NCI-H510A treated with DMSO at 0.1 percent for 48 hours (cell line): ENCODE measurements around the gene KCNG2.

Source experiments
- DNase-seq: peaks from one replicate; lab custom pipeline; 2025; lab: John Stamatoyannopoulos, UW

The KCNG2 gene

GRCh38 chr18:79768745-79769144 is 29.0 kb upstream of the KCNG2 start:
- no peak for DNase-seq

GRCh38 chr18:79769698-79770500 is 27.8 kb upstream of the KCNG2 start:
- DNase-seq: no peak

DNA sequence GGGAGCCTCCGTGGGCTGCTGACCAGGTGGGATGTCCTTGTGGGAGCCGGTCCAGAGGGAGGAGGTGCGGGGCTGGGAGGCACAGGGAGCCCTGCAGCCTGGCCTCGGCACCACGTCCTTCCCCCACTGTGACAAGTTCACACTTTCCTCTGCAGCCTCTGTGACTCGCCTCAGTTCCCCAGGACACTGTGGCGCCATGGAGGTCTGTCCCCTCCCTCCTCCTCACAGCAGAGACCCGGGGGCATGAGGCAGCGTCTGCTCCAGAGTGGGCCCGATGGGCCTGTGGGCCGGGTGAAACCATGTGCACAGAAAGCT is 27.3 kb upstream of the KCNG2 start:
- no peak for DNase-seq

GRCh38 chr18:79770826-79771225 is 26.9 kb upstream of the KCNG2 start:
- no peak for DNase-seq

DNA sequence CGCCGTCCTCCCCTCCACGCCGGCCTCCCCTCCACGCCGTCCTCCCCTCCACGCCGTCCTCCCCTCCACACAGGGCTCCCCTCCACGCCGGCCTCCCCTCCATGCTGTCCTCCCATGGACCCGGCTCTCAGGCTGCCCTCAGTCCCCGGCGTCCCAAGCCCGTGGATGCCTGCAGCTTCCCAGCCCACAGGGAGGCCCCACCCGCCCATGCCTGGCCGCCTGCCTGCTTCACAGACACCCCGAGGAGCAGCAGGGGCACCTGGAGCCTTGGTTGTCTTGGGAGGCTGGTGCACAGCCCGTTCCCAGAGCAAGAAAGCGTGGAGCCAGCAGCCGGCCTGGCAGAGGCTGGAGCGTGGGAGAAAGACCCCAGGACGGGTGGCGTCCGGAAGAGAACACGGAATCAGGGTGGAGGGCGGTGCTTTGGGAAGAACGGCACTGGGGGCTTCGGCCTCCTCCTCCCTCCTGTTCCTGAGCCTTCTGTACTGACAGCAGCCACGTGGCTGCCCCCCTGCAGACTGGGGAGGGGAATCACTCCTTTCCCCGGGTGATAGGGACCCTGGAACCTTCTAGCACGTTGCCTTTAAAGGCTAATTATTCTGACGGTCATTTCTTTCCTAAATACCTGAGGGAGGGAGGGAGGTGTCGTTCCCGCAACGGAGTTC is 26.2 kb upstream of the KCNG2 start:
- no peak for DNase-seq

GRCh38 chr18:79772108-79772864 is 25.5 kb upstream of the KCNG2 start:
- DNase-seq: no peak

DNA sequence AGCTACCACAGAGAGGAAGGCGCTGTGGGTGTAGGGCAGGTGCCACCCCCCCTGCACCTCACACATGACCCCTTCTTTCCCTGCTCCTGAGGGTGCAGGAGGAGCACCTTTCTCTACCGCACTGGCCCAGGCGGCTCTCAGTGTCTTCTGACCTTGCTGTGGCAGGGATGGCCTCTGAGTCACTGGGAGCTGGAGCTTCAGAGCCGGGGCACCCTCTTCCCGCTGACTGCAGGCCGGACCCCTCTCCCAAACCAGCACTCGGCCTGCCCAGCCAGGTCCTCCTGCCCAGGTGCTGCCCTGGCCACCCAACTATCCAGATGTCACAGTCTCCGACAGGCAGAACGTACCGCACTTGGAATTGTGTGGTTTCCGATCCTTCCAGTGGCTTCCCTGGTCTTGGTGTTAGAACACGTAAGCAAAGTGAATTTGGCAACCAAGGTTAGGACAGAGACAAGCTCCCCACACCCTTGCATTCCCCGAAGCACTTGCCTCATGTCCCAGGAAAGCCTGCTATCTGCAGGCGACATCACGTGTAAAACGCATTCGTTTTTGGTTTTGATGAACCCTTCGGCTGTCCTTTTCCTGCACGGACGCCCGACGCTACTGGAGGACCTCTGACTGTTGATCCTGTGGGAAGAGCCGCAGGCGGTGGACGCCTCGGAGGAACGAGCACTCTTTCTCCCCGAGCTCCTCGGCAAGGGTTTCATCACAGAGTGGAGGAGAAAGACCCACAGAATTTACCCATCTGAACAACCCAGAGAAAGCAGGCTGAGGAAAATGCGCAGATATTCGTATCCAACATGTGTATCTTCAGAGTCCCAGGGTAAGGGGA is 24.7 kb upstream of the KCNG2 start:
- DNase-seq: no peak

- DNase-seq: no peak
Measured at GRCh38 chr18:79774111-79774510, 23.6 kb upstream of the KCNG2 start.

- no peak for DNase-seq
Measured at GRCh38 chr18:79775441-79776221, 22.1 kb upstream of the KCNG2 start.

DNA sequence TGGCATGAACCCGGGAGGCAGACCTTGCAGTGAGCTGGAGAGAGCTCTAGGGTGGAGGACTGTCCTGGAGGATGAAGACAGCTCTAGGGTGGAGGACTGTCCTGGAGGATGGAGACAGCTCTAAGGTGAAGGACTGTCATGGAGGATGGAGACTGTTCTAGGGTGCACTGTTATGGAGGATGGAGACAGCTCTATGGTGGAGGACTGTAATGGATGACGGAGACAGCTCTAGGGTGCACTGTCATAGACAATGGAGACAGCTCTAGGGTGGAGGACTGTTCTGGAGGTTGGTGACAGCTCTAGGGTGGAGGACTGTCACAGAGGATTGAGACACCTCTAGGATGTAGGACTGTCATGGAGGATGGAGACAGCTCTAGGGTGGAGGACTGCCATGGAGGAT is 21.1 kb upstream of the KCNG2 start:
- DNase-seq: no peak

GRCh38 chr18:79778291-79778791 is 19.4 kb upstream of the KCNG2 start:
- no peak for DNase-seq

GRCh38 chr18:79779021-79779699 is 18.6 kb upstream of the KCNG2 start:
- no peak for DNase-seq

DNA sequence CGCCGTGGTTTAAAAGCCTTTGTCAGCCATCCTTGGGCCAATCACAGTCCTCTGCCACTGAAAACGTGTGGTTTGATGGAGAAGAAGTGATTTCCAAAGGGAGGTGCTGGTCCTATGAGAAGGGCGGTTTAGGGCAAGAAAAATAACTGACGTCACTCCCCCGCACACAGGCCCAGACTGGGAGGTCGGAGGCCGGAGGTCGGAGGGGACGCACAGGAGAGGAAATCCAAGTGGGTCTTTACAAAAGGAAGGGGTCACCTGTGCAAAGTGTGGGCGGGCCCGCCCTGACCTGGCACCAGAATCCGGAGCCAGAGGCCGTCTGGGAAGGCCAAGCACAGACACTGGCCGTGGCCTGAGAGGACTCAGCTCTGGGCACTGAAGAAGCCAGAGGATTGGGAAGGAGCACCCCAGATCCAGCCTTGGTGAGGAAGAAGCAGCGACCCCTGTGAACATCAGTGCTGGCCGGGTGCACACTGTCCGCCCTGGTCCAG is 18.0 kb upstream of the KCNG2 start:
- no peak for DNase-seq

DNA sequence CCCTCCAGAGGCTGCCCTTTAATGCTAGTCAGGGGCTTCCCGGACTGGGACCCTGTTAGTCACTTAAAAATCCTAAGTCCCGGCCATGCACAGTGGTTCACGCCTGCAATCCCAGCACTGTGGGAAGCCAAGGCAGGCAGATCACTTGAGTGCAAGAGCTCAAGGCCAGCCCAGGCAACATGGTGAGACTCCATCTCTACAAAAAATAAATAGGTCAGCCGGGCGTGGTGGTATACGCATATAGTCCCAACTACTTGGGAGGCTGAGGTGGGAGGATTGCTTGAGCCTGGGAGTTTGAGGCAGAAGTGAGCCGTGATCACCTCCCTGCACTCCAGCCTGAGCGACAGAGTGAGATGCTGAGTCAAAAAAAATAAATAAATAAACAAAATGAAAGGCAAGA is 17.2 kb upstream of the KCNG2 start:
- DNase-seq: no peak

GRCh38 chr18:79781331-79781941 is 16.3 kb upstream of the KCNG2 start:
- no peak for DNase-seq

- no peak for DNase-seq
Measured at GRCh38 chr18:79782566-79783308, 15.0 kb upstream of the KCNG2 start.

DNA sequence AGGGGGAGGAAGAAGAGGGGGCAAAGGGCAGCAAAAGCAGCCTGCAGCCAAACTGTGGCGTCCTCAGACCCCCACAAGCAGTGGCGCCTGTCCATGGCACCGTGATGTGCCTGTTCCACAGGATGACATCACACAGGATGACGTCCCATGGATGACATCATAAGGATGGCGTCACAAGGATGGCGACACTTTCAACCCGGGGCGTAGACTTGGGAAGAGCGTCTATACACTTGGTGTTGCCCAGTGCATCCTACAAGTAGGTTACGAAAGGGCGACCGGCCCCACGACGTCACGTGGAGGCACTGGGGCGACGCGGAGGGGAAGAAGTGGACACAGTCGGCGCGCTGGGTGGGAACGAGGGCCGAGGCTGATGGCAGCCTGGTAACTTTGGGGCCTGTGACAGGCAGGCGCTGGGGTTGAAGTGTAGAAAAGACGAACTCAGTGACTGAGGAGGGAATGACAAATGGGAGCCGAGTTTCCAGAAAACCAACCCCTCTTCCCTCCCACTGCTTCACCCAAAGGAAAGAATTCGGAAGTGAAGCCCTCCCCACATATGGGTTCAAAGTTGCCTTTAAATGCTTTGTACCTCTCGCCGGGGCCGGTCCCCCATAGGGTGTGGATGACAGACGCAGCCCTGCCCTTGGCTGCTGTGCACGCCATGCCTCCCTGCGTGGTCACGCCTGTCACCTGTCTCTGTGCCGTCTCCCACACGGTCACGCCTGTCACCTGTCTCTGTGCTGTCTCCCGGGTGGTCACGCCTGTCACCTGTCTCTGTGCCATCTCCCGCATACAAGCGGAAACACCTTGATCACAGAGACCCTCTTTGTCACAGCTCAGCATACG is 13.4 kb upstream of the KCNG2 start:
- DNase-seq: no peak
